IPS-18a (cell line): ENCODE measurements around the gene GMDS.
A peak's percentile ranks its signal among the peaks of the same experiment; 100 is the strongest.

Experiments used
- H3K27ac ChIP-seq: one replicate; pipeline ENCODE4 v1.5.1; 2013; ENCODE audit warnings: low read length
- H3K27me3 ChIP-seq: one replicate; pipeline ENCODE4 v1.6.1; 2013; ENCODE audit warnings: mild to moderate bottlenecking, low read length; ENCODE audit not compliant: control insufficient read depth, insufficient read depth
- H3K36me3 ChIP-seq: one replicate; pipeline ENCODE4 v1.6.1; 2013; ENCODE audit warnings: low read depth, low read length; ENCODE audit not compliant: control insufficient read depth
- H3K4me1 ChIP-seq: one replicate; pipeline ENCODE4 v1.6.1; 2013; ENCODE audit warnings: low read depth, low read length; ENCODE audit not compliant: control insufficient read depth
- H3K4me3 ChIP-seq: one replicate; pipeline ENCODE4 v1.5.1; 2013; ENCODE audit warnings: low read length
- H3K9ac ChIP-seq: one replicate; pipeline ENCODE4 v1.6.1; 2013; ENCODE audit warnings: mild to moderate bottlenecking, low read length, moderate library complexity
- H3K9me3 ChIP-seq: one replicate; pipeline ENCODE4 v1.6.1; 2013; ENCODE audit warnings: low read depth, low read length; ENCODE audit not compliant: control insufficient read depth

Gene GMDS

GRCh38 chr6:2245103-2245876, at the start of gene GMDS:
GMDS (minus strand) TSS chr6:2245605.
- Histone ChIP-seq H3K4me1 (peaks cover 25% of the 10 kb centered on the region), H3K9ac (peak within 1 kb of the TSS; percentile 26), H3K4me3 (peak within 1 kb of the TSS; percentile 84), H3K36me3 (no peaks in the 10 kb centered on the region), H3K27ac (no peak within 1 kb of the TSS), H3K27me3 (peaks cover 8% of the 10 kb centered on the region), H3K9me3 (no peaks in the 10 kb centered on the region)

- H3K27me3 ChIP-seq = no peaks in the 10 kb centered on the region
- no peaks in the 10 kb centered on the region for H3K9me3 ChIP-seq
- no peaks in the 10 kb centered on the region for H3K36me3 ChIP-seq
- H3K27ac ChIP-seq = no peak overlapping the region
- no peak overlapping the region for H3K4me3 ChIP-seq
- no peak overlapping the region for H3K9ac ChIP-seq
- no peaks in the 10 kb centered on the region for H3K4me1 ChIP-seq
Measured at GRCh38 chr6:2285510-2285909, 40.1 kb upstream of the GMDS start.

- Histone ChIP-seq H3K36me3 (no peaks in the 10 kb centered on the region), H3K27ac (no peak overlapping the region), H3K27me3 (no peaks in the 10 kb centered on the region), H3K4me3 (no peak overlapping the region), H3K9me3 (peaks cover 3% of the 10 kb centered on the region), H3K4me1 (no peaks in the 10 kb centered on the region), H3K9ac (no peak overlapping the region)
Measured at GRCh38 chr6:2275892-2276242, 30.5 kb upstream of the GMDS start.

GRCh38 chr6:2274981-2275891, 29.8 kb upstream of the GMDS start:
- Histone ChIP-seq H3K9ac (no peak overlapping the region), H3K27ac (no peak overlapping the region), H3K9me3 (peaks cover 1% of the 10 kb centered on the region), H3K4me1 (no peaks in the 10 kb centered on the region), H3K27me3 (no peaks in the 10 kb centered on the region), H3K4me3 (no peak overlapping the region), H3K36me3 (no peaks in the 10 kb centered on the region)

GRCh38 chr6:2272696-2273095, 27.3 kb upstream of the GMDS start:
- Histone ChIP-seq H3K27ac (no peak overlapping the region), H3K9me3 (no peaks in the 10 kb centered on the region), H3K9ac (no peak overlapping the region), H3K4me1 (no peaks in the 10 kb centered on the region), H3K27me3 (no peaks in the 10 kb centered on the region), H3K36me3 (no peaks in the 10 kb centered on the region), H3K4me3 (no peak overlapping the region)

GRCh38 chr6:2270054-2270453, 24.6 kb upstream of the GMDS start:
- Histone ChIP-seq H3K4me3 (no peak overlapping the region), H3K9ac (no peak overlapping the region), H3K36me3 (no peaks in the 10 kb centered on the region), H3K4me1 (no peaks in the 10 kb centered on the region), H3K9me3 (no peaks in the 10 kb centered on the region), H3K27me3 (no peaks in the 10 kb centered on the region), H3K27ac (no peak overlapping the region)

GRCh38 chr6:2266841-2267240, 21.4 kb upstream of the GMDS start:
- Histone ChIP-seq H3K4me3 (no peak overlapping the region), H3K36me3 (no peaks in the 10 kb centered on the region), H3K27me3 (no peaks in the 10 kb centered on the region), H3K4me1 (no peaks in the 10 kb centered on the region), H3K9me3 (no peaks in the 10 kb centered on the region), H3K9ac (no peak overlapping the region), H3K27ac (no peak overlapping the region)

- H3K27me3 ChIP-seq = no peaks in the 10 kb centered on the region
- H3K9ac ChIP-seq = no peak overlapping the region
- no peaks in the 10 kb centered on the region for H3K9me3 ChIP-seq
- H3K4me3 ChIP-seq = no peak overlapping the region
- H3K4me1 ChIP-seq = no peaks in the 10 kb centered on the region
- H3K27ac ChIP-seq = no peak overlapping the region
- no peaks in the 10 kb centered on the region for H3K36me3 ChIP-seq
Measured at GRCh38 chr6:2266031-2266795, 20.8 kb upstream of the GMDS start.

- H3K36me3 ChIP-seq = no peaks in the 10 kb centered on the region
- H3K4me3 ChIP-seq = no peak overlapping the region
- H3K9me3 ChIP-seq = no peaks in the 10 kb centered on the region
- no peaks in the 10 kb centered on the region for H3K27me3 ChIP-seq
- H3K9ac ChIP-seq = no peak overlapping the region
- no peak overlapping the region for H3K27ac ChIP-seq
- no peaks in the 10 kb centered on the region for H3K4me1 ChIP-seq
Measured at GRCh38 chr6:2264932-2265331, 19.5 kb upstream of the GMDS start.

- Histone ChIP-seq H3K27ac (no peak overlapping the region), H3K36me3 (no peaks in the 10 kb centered on the region), H3K4me1 (no peaks in the 10 kb centered on the region), H3K4me3 (no peak overlapping the region), H3K9ac (no peak overlapping the region), H3K9me3 (no peaks in the 10 kb centered on the region), H3K27me3 (no peaks in the 10 kb centered on the region)
Measured at GRCh38 chr6:2263896-2264295, 18.5 kb upstream of the GMDS start.

- no peaks in the 10 kb centered on the region for H3K27me3 ChIP-seq
- no peak overlapping the region for H3K4me3 ChIP-seq
- no peak overlapping the region for H3K9ac ChIP-seq
- no peaks in the 10 kb centered on the region for H3K4me1 ChIP-seq
- H3K36me3 ChIP-seq = no peaks in the 10 kb centered on the region
- no peaks in the 10 kb centered on the region for H3K9me3 ChIP-seq
- no peak overlapping the region for H3K27ac ChIP-seq
Measured at GRCh38 chr6:2259574-2259973, 14.2 kb upstream of the GMDS start.
